Loucy (cell line): ENCODE data around the gene MACROD1.

Experiments
- H2AFZ ChIP-seq: fragments of 200-600 bp; sonication (generic); 2 replicates; pipeline ENCODE4 v1.6.0; 2016; ENCODE audit warnings: antibody characterized with exemption, mild to moderate bottlenecking, low read length, moderate library complexity
- H3F3A ChIP-seq: fragments of 200-600 bp; 2 replicates; pipeline ENCODE4 v1.6.0; 2016; ENCODE audit warnings: antibody characterized with exemption, low read depth, mild to moderate bottlenecking
- H3K27me3 ChIP-seq: fragments of 200-600 bp; sonication (generic); 2 replicates; pipeline ENCODE4 v1.6.1; 2014; ENCODE audit warnings: low read length, mild to moderate bottlenecking; ENCODE audit not compliant: insufficient read depth, poor library complexity, severe bottlenecking
- H3K36me3 ChIP-seq: fragments of 200-600 bp; sonication (generic); 2 replicates; pipeline ENCODE4 v1.6.1; 2016; ENCODE audit warnings: low read length; ENCODE audit not compliant: insufficient read depth
- H3K4me1 ChIP-seq: fragments of 200-600 bp; sonication (generic); 2 replicates; pipeline ENCODE4 v1.5.1; 2014; ENCODE audit warnings: low read length, mild to moderate bottlenecking; ENCODE audit not compliant: insufficient read depth, poor library complexity, severe bottlenecking
- H3K4me2 ChIP-seq: fragments of 200-600 bp; sonication (generic); 2 replicates; pipeline ENCODE4 v1.6.0; 2014; ENCODE audit warnings: antibody characterized with exemption, low read length, low read depth, mild to moderate bottlenecking; ENCODE audit not compliant: poor library complexity, severe bottlenecking
- H3K4me3 ChIP-seq: fragments of 200-600 bp; sonication (generic); 2 replicates; pipeline ENCODE4 v1.5.1; 2014; ENCODE audit warnings: low read length, mild to moderate bottlenecking, mixed read lengths; ENCODE audit not compliant: poor library complexity, severe bottlenecking
- H3K79me2 ChIP-seq: fragments of 200-600 bp; sonication (generic); 2 replicates; pipeline ENCODE4 v1.6.1; 2014; ENCODE audit warnings: low read length; ENCODE audit not compliant: insufficient read depth
- H3K9ac ChIP-seq: fragments of 200-600 bp; sonication (generic); 2 replicates; pipeline ENCODE4 v1.6.0; 2014; ENCODE audit warnings: mild to moderate bottlenecking, low read depth, low read length, moderate library complexity; ENCODE audit not compliant: poor library complexity, severe bottlenecking
- H3K9me2 ChIP-seq: fragments of 200-600 bp; sonication (generic); replicated peaks from 2 replicates; pipeline ENCODE4 v1.6.1; 2016; ENCODE audit warnings: low read depth, low read length, mixed read lengths
- H3K9me3 ChIP-seq: fragments of 200-600 bp; sonication (generic); 2 replicates; pipeline ENCODE4 v1.6.1; 2014; ENCODE audit warnings: mild to moderate bottlenecking, antibody characterized with exemption, low read length, low read depth; ENCODE audit not compliant: insufficient read depth
- H4K20me1 ChIP-seq: fragments of 200-600 bp; sonication (generic); 2 replicates; pipeline ENCODE4 v1.6.0; 2014; ENCODE audit warnings: antibody characterized with exemption, low read length, mild to moderate bottlenecking; ENCODE audit not compliant: insufficient read depth, poor library complexity, severe bottlenecking
- CTCF ChIP-seq: fragments of 200-600 bp; sonication (generic); conservative IDR thresholded peaks from 2 replicates; pipeline ENCODE4 v1.5.1; 2014; ENCODE audit warnings: mild to moderate bottlenecking, antibody characterized with exemption, low read length
- EZH2phosphoT487 ChIP-seq: fragments of 200-600 bp; IDR thresholded peaks from 2 replicates; pipeline ENCODE4 v1.6.1; 2018; ENCODE audit warnings: antibody characterized with exemption, mild to moderate bottlenecking, moderate library complexity, borderline replicate concordance

Gene MACROD1

GRCh38 chr11:63986932-63987513 lies 178.9 kb downstream of the MACROD1 start:
- Histone ChIP-seq H3K79me2 (peaks cover 39% of the 10 kb centered on the region), H3K9me2 (no peaks in the 10 kb centered on the region), H3K27me3 (no peaks in the 10 kb centered on the region), H3F3A (no peaks in the 10 kb centered on the region), H3K36me3 (peaks cover 5% of the 10 kb centered on the region; the same call in 1 of the 2 replicates), H3K9ac (peak overlapping the region; percentile 88), H3K4me2 (peak overlapping the region; percentile 93), H3K4me3 (peak overlapping the region; percentile 85), H3K9me3 (no peaks in the 10 kb centered on the region), H2AFZ (no peak overlapping the region), H3K4me1 (peaks cover 26% of the 10 kb centered on the region), H4K20me1 (peaks cover 17% of the 10 kb centered on the region)
- TF ChIP-seq CTCF (no peak), EZH2phosphoT487 (no peak)

GRCh38 chr11:63986156-63986931 lies 179.6 kb downstream of the MACROD1 start, which contains the start of gene OTUB1:
Gene OTUB1 (plus strand): TSS chr11:63986438. CDS start chr11:63986457, 19 bp downstream.
- no peak for TF ChIP-seq EZH2phosphoT487
- TF ChIP-seq CTCF, result no peak
- H3K27me3 ChIP-seq, result no peaks in the 10 kb centered on the region
- H4K20me1 ChIP-seq, result peaks cover 17% of the 10 kb centered on the region
- H3K4me2 ChIP-seq, result peak within 1 kb of the TSS; percentile 93
- H3K9ac ChIP-seq, result peak within 1 kb of the TSS; percentile 88
- H3F3A ChIP-seq, result no peaks in the 10 kb centered on the region
- H3K9me3 ChIP-seq, result no peaks in the 10 kb centered on the region
- no peaks in the 10 kb centered on the region for H3K9me2 ChIP-seq
- H3K4me1 ChIP-seq, result peaks cover 26% of the 10 kb centered on the region
- H2AFZ ChIP-seq, result peak within 1 kb of the TSS; percentile 82
- peak within 1 kb of the TSS; percentile 85 for H3K4me3 ChIP-seq
- H3K36me3 ChIP-seq, result peaks cover 4% of the 10 kb centered on the region; the same call in 1 of the 2 replicates
- peaks cover 41% of the 10 kb centered on the region for H3K79me2 ChIP-seq

GRCh38 chr11:63985812-63986155 lies 180.1 kb downstream of the MACROD1 start:
- Histone ChIP-seq H3K9me2 (no peaks in the 10 kb centered on the region), H3K9me3 (no peaks in the 10 kb centered on the region), H3K27me3 (no peaks in the 10 kb centered on the region), H3K4me1 (peaks cover 26% of the 10 kb centered on the region), H3K9ac (peak overlapping the region; percentile 88), H3K4me2 (peak overlapping the region; percentile 93), H3K4me3 (peak overlapping the region; percentile 85), H2AFZ (peak overlapping the region; percentile 82), H3F3A (no peaks in the 10 kb centered on the region), H3K79me2 (peaks cover 41% of the 10 kb centered on the region), H4K20me1 (peaks cover 17% of the 10 kb centered on the region), H3K36me3 (no peaks in the 10 kb centered on the region; the same call in 1 of the 2 replicates)
- TF ChIP-seq CTCF (no peak), EZH2phosphoT487 (no peak)
